ENCODE data around the gene SYNGR4. TPM values are rescaled to one million over a fixed set of nuclear protein-coding genes. Genes with fewer than 3 reads are reported as not detected.

The SYNGR4 gene
- total RNA-seq, 1 experiment from 2014 or later, result 0.49 TPM

GRCh38 chr19:48368936-48369335 is 4.8 kb downstream of the SYNGR4 start:
- BruUV-seq (replicated peaks), result no TSS peak
- Histone ChIP-seq H3K4me1 (ENCODE audit: control insufficient read depth in 1 of 2, insufficient read depth in 2 of 2, low read length in 2 of 2) (peaks cover 19 to 27% of the 10 kb centered on the region in 2 experiments), H3K4me3 (replicated peaks in 1 of 2; ENCODE audit: low read depth in 1 of 2, low read length in 2 of 2) (no peak overlapping the region), H3K9me2 (ENCODE audit: insufficient read depth) (no peaks in the 10 kb centered on the region), H3K27ac (ENCODE audit: low read depth, low read length) (no peak overlapping the region), H3K79me2 (ENCODE audit: insufficient read depth, low read length) (no peaks in the 10 kb centered on the region), H3K27me3 (ENCODE audit: insufficient read depth, low read length) (no peaks in the 10 kb centered on the region), H4K20me1 (ENCODE audit: insufficient read depth) (no peaks in the 10 kb centered on the region), H3K9me3 (ENCODE audit: control insufficient read depth in 1 of 2, insufficient read depth in 1 of 2, low read depth in 1 of 2, low read length in 2 of 2) (no peaks in the 10 kb centered on the region), H3K9ac (ENCODE audit: low read length) (no peak overlapping the region), H3K36me3 (ENCODE audit: control insufficient read depth in 1 of 2, insufficient read depth in 2 of 2, low read length in 2 of 2) (no peaks in the 10 kb centered on the region), H3K4me2 (ENCODE audit: low read length) (no peak overlapping the region), H2AFZ (ENCODE audit: low read depth, low read length, poor library complexity, severe bottlenecking) (no peak overlapping the region)
- RAD21 ChIA-PET (ENCODE audit: low non-redundant PET in 1 of 2, low total read pairs in 2 of 2, uncharacterized antibody in 2 of 2, unreplicated experiment in 2 of 2), result interaction anchor here in 1 of 2 experiments (0.6 kb wide), 1 partner anchor 240 kb away, joined by 3 read pairs; no protein-coding TSS in a partner anchor
- intact Hi-C loops (cut with micrococcal nuclease), result no loop called here
- ATAC-seq, result no peak
- no peak for DNase-seq (ENCODE audit: low read depth, low spot score)
- CTCF ChIA-PET, result no interaction called here
- POLR2A ChIA-PET, result no interaction called here
- TF ChIP-seq YY1 (IDR thresholded peaks at IDR 0.05; ENCODE audit: extremely low read depth, insufficient replicate concordance, low read depth, low read length), result no peak
- TF ChIP-seq SRF (IDR thresholded peaks at IDR 0.05; ENCODE audit: low read depth), result no peak
- TF ChIP-seq JUND (IDR thresholded peaks at IDR 0.05), result no peak
- no peak for TF ChIP-seq SP1 (IDR thresholded peaks at IDR 0.05; ENCODE audit: low read depth)
- no peak for TF ChIP-seq ZBTB33 (IDR thresholded peaks at IDR 0.05; ENCODE audit: extremely low read depth, insufficient replicate concordance, low read length)
- no peak for TF ChIP-seq FOSL1 (IDR thresholded peaks at IDR 0.05; ENCODE audit: low read depth)
- TF ChIP-seq ZFX (IDR thresholded peaks at IDR 0.05), result no peak
- TF ChIP-seq EGR1 (IDR thresholded peaks at IDR 0.05; ENCODE audit: low read depth), result no peak
- no peak for TF ChIP-seq EZH2phosphoT487 (IDR thresholded peaks at IDR 0.05; ENCODE audit: borderline replicate concordance)
- TF ChIP-seq RAD21 (IDR thresholded peaks at IDR 0.05; ENCODE audit: low read depth), result no peak
- TF ChIP-seq TCF7L2 (IDR thresholded peaks at IDR 0.05; ENCODE audit: borderline replicate concordance, extremely low read depth, insufficient read depth, insufficient read length), result no peak
- TF ChIP-seq REST (IDR thresholded peaks at IDR 0.05; ENCODE audit: low read depth), result no peak
- no peak for TF ChIP-seq MAX (IDR thresholded peaks at IDR 0.05)
- no peak for TF ChIP-seq ATF3 (IDR thresholded peaks at IDR 0.05)
- no peak for TF ChIP-seq CTCF (IDR thresholded peaks at IDR 0.05 in 2 of 3, conservative IDR thresholded peaks at IDR 0.05 in 1 of 3; ENCODE audit: borderline replicate concordance in 1 of 3, insufficient read depth in 1 of 3, low read depth in 2 of 3, low read length in 2 of 3)
- no peak for TF ChIP-seq SIN3A (IDR thresholded peaks at IDR 0.05; ENCODE audit: low read depth)
- TF ChIP-seq EZH2 (IDR thresholded peaks at IDR 0.05), result no peak
